HG03378 (cell line): ENCODE data around the gene CRYBG3.

ENCODE experiments used
- ATAC-seq: cut with Tn5 transposase; IDR thresholded peaks from one replicate; pipeline ENCODE4 v1.9.1; 2021; ENCODE audit warnings: mild to moderate bottlenecking, moderate library complexity; ENCODE audit not compliant: unreplicated experiment

CRYBG3 gene

GRCh38 chr3:97939401-97939800 is 117.6 kb downstream of the CRYBG3 start:
- ATAC-seq: no peak

- no peak for ATAC-seq
Measured at GRCh38 chr3:97940034-97940433, 118.2 kb downstream of the CRYBG3 start.

- no peak for ATAC-seq
Measured at GRCh38 chr3:97942801-97943546, 121.2 kb downstream of the CRYBG3 start.

DNA sequence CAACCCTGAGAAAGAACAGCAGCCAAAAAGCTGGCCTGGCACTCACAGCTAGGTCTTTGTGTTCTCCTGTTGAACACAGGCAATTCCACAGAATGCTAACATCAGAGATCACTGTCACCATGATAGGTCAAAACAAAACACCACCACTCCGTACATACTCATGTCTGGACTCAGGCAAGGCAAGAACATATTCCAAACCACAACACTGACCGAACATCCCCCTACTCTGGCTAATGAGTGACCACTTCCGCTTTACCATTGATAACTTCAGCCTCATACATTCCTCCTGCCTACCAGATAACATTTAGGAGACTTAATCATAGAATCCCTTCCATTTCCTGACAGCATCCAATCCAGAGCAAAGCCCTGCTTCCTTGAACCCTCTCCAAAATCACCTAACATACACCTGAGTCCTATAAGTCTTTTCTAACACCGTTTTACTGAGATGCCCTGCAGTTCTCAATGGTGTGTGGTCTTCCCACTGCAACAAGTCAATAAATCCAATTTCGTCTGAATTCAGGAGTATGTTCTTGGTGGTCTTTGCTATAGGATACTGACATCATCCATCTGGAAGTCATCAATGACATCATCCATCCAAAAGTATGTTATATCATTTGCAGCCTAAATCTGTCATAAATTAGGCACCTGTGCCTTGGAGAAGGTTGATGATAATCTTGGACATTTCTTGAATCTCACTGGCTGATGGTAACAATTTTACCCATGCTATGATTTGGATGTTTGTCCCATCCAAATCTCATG is 126.7 kb downstream of the CRYBG3 start:
- no peak for ATAC-seq

GRCh38 chr3:97949110-97949485 is 127.3 kb downstream of the CRYBG3 start:
- ATAC-seq: no peak

DNA sequence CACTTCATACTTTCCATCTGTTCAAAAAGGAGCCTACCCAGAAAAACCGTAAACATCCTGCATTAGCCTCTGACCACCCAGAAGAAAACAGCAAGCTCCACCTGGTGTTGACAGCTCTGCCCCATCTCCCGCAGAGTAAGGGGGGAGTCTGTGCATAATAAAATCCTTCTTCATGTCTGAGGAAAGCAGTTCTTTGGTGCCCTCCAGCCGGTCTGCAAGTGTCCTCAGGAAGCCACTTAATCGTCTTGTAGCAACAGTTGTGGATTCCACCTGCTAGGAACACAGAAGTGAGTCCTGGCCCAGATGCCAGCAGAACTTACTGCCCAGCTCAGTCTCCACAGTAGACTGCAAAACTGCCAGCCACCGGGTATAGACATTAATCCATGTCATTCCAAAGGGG is 127.9 kb downstream of the CRYBG3 start:
- no peak for ATAC-seq

GRCh38 chr3:97950360-97950759 is 128.5 kb downstream of the CRYBG3 start:
- no peak for ATAC-seq

- no peak for ATAC-seq
Measured at GRCh38 chr3:97952280-97952679, 130.5 kb downstream of the CRYBG3 start.

GRCh38 chr3:97952872-97953271 is 131.1 kb downstream of the CRYBG3 start:
- ATAC-seq: no peak

DNA sequence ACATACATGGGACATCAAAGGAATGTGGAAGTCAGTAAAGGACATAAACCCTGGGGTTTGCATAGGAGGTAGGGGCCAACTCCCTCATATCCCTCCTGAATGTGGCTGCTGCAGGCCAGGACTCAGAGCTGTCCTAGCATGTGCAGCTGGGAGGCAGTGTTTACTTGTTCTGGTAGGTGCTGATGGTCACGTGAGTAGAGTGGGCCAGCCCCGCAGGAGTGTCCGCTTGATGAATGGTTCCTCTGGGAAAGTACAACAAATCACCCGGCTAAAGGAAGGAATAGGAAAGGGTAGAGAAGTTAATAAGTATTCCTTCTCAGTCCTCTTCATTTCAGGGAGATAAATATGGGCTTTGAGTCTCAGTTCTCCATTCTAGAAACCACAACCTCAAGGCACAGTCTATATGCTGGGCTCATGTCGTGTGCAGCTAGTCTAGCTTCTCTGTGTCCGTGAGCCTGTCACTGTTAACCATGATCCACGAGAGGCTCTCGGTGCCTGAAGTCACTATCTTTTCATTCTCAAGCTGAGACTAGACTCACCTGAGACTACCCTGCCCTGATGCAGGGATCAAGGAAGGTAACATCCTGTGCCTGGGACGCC is 132.5 kb downstream of the CRYBG3 start:
- ATAC-seq: peak; percentile 58

DNA sequence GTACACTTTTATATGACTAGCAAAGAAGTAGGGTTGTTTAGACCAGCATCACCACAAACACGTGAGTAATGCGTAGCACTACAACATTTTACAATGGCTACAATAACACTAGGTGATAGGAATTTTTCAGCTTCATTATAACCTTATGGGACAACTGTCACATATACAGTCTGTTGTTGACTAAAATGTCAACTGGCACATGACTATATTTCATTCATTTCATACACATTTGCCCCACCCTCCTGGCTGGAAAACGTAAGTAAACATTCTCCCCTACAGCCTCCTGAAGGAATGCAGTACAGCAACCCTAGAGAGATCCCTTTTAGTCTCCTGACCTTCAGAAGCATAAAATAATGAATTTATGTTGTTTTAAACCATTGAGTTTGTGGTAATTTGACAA is 134.2 kb downstream of the CRYBG3 start:
- no peak for ATAC-seq

GRCh38 chr3:97957617-97958311 is 136.0 kb downstream of the CRYBG3 start:
- no peak for ATAC-seq

- ATAC-seq: no peak
Measured at GRCh38 chr3:97958396-97958795, 136.6 kb downstream of the CRYBG3 start.

DNA sequence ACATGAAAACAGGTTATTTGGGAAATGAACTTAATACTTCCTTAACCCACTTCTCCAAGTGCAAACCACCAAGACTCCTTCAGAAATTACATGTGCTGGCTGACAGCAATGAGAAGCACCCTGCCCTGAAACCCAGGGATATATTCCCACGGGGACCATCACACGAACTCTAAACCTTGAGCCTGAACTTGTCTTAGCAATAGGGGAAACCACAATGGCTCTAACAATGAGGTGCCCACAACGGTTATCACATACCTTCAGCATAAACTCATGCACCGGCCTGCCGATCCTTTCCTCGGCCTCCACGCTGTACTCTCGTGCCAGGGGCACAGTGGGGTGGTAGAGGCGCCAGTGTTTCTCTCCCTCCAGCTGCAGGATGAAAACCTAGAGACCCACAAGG is 137.0 kb downstream of the CRYBG3 start:
- no peak for ATAC-seq

DNA sequence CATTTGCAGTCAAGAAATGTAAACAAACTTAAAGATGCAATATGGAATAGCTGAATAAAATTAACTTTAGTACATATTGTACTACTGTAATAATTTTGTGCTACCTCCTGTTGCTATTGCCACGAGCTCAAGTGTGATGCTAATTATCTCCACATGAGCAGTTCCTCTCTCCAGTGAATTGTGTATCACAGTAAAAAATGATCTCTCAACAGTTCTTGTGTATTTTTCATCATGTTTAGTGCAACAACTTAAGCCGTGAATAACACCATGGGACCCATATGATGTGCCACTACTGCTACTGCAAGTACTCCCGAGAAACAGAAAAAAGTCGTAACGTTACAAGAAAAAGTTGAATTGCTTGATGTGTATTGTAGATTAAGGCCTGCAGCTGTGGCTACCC is 138.1 kb downstream of the CRYBG3 start:
- no peak for ATAC-seq

DNA sequence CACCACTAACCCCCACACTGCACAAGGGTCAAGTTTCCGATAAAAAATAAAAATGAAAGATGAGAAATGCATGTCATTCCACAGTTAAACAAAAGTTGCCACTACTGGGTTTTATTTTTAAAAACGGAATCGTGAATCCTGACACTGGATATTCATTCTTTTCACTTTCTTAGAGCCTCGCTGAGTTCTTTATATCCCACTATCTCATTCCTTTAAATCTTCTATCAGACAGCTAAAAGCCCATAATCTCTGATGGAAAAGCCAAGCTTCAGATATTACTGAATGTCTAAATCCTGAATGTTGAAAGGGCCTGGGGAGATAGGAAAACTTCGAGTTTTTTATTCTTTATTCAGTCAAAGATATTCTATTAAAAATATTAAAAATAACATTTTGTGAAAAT is 138.7 kb downstream of the CRYBG3 start:
- no peak for ATAC-seq

DNA sequence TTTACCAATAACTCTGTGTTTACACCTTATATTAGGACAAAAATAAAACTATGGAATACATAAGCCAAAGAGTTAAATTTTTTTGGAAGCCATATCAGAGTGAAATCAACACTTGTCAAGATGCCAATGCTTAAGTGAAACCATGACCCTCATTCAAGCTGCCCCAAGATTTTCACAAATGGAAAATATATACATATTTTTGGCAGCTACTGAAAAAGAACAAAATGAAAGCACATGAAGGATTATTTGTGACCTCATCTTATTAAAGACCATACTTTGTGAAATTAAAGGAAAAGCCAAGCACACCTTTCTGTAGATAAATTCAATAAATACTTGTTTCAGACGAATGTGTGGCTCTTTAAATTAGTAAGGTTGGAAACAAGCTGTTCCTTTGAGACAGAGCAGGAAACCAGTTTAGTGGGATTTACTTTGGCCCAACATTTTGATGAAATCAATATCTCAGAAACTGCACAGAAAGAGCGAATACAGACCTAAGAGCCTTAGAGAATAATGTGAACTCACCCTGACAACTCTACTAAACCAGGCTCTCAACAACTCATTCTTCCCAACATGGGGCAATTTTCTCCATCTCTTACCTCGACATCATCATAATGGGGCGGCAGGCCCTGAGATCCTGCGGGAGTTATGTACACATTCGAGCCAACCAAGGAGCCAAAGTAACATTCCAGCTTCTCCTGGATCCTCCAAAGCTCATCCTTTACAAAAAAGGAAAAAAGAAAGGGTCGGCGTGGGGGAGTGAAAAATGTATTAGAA is 139.4 kb downstream of the CRYBG3 start:
- ATAC-seq: no peak

DNA sequence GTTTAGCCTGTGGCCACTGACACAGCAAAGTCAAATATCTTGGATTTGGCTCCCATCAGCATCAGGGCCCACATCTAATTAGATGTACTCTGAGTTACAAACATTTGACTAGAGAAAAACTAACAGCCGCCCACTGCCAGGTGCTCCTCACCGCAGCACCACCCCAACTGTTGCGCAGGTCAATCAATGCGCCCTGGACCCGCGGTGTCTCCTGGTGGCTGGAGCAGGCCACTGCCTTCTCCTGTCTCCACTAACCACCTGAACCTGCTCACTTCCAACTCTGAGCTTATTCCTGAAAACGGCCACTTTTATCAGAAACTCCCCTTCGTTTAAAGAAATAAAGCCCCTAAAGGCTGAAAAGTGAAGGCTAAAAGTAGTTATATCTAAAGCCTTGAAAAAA is 146.2 kb downstream of the CRYBG3 start:
- no peak for ATAC-seq

DNA sequence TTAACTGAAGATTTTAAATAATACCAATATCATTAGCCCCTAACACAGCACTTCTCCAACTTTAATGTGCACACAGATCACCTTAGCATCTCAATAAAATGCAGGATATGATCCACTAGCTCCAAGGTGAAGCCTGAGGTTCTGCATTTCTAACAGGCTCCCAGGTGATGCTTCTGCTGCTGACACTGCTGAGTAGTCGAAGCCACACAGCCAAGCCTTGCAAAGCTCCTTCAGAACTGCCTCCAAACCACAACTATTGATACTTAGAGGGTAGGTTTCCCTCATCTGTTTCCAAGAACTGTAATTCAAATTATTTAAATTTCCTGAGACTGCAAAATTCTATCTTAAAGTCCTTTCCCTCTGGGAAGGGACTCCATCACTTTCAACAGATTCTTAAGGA is 146.6 kb downstream of the CRYBG3 start:
- ATAC-seq: no peak

DNA sequence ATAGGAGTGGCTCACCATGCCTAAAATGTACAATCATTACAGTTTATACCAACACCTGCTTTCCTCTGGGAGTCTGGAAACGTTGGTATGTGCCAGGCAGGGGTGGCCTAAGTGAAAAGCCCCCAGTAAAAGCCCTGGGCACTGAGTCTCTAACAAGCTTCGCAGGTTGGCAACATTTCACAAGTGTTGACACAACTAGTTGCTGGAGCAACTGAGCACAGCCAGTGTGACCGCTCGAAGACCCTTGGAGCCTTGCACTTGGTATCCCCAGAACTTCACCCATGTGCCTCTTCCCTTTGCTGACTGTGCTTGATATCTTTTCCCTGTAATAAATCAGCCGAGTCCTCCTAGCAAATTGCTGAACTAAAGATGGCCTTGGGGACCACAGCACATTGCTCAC is 147.7 kb downstream of the CRYBG3 start:
- no peak for ATAC-seq

DNA sequence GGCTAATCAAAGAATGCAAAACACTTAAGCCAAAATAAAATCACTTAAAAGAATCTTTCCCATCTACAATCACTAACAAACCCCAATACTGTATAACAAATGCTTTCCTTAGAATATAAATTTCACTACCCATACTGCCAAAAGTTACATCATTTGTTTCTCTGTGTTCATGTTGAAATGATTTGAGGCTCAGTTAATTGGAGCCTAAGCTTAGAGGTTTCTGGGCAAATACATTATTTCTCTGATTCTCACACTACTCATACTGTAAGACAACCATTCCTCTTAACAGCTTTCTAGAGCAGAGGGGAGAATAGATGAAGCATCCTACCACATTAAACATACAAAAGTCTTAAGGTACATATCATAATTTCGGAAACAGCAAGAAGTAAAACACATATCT is 148.3 kb downstream of the CRYBG3 start:
- no peak for ATAC-seq
